Stimulated activated CD4-positive, alpha-beta T cell treated with anti-CD3 and anti-CD28 coated beads, Interleukin-15, amount 100 ng/mL, for 1 hour (primary cell): ENCODE measurements around the gene HRH1.
"Not testable (repeated sequence)": the region's sequence is repeated elsewhere in the genome, so short reads cannot be mapped to it uniquely, and the experiment has no call there.

ENCODE experiments used
- DNase-seq, 2 donors: peaks; one replicate each; pipeline ENCODE4 v3.0.0-alpha.2; 2020; ENCODE audit warnings: low read depth in 1 of 2, low spot score in 1 of 2

Gene HRH1, protein sequence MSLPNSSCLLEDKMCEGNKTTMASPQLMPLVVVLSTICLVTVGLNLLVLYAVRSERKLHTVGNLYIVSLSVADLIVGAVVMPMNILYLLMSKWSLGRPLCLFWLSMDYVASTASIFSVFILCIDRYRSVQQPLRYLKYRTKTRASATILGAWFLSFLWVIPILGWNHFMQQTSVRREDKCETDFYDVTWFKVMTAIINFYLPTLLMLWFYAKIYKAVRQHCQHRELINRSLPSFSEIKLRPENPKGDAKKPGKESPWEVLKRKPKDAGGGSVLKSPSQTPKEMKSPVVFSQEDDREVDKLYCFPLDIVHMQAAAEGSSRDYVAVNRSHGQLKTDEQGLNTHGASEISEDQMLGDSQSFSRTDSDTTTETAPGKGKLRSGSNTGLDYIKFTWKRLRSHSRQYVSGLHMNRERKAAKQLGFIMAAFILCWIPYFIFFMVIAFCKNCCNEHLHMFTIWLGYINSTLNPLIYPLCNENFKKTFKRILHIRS

DNA sequence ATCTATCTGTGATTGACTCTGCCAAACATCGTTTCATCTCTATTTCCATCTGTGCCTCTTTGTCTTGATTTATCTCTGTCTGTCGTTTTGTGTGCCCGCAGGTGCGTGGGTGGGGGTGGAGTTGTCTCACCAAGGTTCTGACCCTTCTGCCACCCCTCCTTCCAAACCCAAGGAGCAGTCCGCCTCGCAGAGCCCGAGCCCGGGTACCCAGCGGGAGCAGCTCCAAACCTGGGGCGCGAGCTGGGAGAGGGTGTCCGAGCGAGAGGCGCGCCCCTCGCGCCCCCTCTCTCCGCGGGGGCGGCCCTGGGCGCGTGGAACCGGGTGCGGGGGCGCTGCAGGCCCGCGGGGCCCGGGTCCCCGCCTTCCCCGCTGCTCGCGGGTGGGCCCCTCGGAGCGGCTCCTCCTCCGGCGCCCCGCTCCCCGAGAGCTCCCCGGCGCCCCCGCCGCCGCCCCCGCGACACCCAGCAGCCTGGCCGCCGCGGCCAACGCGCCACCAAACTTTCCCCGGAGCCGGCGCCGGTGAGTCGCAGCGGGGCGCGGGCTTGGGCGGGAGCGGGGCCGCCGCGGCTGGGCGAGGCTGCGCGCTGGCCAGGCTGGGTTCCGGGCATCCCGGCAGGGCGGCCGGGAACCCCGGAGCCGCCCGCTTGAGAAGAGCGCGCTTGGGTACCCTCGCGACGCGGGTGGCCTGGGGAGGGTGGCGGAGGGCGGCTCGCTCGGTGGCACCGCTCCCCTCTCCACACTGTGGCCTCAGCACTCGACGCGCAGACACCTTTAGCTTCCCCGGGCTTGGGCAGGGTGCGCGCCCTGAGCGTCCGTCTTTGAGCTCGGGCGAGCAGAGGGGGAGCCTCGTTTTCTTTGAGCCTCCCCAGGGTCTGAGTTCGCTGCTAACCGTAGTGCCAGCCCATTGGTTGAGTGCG, at the start of gene HRH1:
TSS of gene HRH1 (plus strand) at position 458 of the 917 bp plus-strand sequence. CDS start 104,545 bp downstream, outside the sequence.
- no peak for DNase-seq

DNA sequence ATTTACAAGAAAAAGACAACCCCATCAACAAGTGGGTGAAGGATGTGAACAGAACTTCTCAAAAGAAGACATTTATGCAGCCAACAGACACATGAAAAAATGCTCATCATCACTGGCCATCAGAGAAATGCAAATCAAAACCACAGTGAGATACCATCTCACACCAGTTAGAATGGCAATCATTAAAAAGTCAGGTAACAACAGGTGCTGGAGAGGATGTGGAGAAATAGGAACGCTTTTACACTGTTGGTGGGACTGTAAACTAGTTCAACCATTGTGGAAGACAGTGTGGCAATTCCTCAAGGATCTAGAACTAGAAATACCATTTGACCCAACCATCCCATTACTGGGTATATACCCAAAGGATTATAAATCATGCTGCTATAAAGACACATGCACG, 41.0 kb upstream of the HRH1 start:
- not testable (repeated sequence) for DNase-seq

DNA sequence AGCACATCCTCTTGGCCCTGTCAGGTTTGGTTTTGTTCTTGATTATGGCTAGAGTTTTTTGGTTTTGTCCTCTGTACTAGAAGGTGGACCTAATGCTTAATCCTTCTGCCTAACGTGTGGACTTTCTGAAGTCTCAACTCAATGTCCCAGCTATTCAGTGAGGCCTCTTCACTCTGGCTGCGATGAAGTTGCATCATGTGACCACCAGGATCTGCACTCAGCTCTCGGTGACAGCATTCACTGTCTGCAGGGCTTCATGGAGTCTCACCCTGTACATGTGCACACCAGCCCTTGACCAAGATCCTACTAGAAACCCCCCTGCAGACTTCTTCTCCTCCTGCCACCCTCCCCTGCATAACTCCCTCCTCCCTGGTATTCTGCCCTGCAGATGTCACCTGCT, 38.7 kb upstream of the HRH1 start:
- DNase-seq: no peak

DNA sequence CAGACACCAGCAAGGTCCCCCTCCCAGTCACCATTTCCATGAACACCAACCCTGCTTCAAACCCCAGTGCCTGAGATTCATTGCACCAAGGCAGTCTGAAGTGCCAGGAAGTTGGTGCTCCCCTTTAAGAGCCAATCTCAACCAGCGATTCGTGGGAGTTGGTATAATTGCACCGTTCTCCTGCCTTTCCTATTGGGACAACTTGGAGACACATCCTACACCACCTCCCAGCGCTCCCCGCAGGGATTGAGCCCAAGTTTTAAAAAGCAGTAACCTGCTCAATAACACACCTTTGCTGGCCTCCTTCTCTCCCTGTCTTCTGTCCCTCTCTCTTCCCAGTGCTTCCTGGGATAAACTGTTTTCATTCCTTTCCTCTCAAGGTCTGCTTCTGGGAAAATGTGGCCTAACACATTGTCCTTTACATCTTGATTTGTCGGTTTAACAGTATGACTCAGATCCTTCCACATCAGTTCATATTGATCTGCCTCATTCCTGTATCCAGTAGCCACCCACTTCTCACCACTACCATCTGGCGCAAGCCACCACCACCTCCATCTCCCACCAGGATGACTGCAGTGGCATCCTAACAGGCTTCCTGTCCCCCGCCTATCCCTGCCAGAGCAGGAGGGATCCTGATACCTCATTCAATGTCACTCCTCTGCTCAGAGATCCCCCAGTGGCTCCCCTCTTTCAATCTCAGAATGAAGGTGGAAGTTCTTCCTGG, 37.8 kb upstream of the HRH1 start:
- DNase-seq: no peak

DNA sequence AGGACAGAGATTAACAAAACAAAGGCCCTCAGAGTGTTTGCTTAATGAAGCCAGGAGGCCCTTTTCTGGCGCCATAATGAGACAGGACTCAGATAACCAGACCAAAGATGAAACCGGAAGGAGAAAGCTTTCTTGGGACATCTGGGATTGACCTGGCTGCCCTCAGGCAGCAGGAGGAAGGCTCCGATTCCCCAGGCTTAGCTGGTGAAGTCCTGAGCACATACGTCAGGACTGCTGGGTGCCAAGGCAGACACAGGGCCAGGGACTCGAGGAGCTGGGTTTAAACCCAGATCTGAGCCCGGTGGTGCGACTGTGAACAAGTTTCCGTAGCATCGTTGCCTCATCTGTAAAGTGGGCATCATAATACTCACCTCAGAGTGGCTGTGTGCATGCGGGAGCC, 36.7 kb upstream of the HRH1 start:
- no peak for DNase-seq

DNA sequence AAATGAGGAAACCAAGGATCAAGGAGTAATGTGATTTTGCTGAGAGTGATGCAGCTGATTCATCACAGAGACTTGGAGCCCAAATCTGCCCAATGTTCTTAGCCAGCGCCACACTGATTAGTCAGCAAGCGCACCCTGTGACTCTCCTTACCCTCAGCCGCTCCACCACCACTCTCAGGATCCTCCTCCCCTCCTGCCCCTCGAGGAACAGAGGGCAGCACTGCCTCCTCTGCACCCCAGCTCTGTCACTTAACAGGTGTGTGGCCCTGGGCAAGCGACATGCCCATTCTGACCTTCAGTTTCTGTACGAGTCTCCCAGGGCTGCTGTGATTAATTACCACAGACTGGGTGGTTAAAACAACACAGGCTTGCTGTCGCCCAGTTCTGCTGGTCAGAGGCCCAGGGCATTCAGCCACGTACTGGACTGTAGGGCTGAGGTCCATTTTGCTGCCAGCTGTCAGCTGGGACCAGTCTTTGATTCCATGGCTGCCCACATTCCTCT, 36.1 kb upstream of the HRH1 start:
- no peak for DNase-seq

DNA sequence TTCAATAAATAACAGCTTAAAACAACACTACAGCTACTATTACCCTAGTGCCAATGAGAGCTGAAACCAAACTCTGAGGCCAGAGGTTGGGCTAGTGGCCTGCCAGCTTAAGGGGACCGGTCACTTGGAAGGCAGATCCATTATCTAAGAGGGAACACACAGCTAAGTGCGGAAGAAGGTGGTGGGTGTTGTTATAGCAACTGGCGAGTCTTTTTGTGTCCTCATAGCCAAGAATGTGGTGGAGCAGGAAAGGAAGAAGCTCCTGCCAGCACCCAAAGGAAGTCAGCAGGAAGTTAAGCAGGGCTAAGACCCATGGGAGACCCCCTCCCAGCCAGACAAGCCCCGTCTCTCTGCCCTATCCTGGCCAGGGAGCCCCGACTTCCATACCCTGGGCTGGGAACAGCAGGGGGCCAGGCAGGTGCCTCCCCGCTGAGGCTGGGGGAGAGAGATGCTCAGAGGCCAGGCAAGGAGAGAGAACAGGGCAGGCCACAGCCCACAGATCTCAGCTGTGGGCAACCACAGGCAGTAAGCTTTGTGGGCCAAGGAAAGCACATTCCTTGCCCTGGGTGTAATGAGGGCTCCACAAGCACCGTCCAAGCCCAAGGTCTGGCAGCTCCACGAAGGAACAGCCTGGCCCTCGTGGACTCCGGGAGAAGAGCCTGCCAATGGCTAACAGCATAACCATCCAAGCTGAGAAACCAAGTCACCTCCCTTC, 34.0 kb upstream of the HRH1 start:
- no peak for DNase-seq

DNA sequence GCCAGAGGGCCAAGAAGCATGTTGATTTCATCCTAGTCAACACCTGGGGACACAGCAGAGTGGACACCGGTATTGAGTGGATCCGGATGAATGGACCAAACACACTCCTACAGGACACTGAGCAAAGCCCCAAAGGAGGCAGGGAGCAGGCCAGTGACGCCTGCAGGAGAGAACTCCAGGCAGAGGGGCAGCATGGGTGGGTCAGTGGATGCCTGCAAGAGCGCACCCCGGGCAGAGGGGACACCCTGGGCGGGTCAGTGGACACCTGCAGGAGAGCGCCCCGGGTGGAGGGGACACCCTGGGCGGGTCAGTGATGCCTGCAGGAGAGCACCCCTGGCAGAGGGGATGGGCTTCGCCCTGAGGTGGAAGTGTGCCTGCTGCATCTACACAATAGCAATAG, 27.6 kb upstream of the HRH1 start:
- no peak for DNase-seq

DNA sequence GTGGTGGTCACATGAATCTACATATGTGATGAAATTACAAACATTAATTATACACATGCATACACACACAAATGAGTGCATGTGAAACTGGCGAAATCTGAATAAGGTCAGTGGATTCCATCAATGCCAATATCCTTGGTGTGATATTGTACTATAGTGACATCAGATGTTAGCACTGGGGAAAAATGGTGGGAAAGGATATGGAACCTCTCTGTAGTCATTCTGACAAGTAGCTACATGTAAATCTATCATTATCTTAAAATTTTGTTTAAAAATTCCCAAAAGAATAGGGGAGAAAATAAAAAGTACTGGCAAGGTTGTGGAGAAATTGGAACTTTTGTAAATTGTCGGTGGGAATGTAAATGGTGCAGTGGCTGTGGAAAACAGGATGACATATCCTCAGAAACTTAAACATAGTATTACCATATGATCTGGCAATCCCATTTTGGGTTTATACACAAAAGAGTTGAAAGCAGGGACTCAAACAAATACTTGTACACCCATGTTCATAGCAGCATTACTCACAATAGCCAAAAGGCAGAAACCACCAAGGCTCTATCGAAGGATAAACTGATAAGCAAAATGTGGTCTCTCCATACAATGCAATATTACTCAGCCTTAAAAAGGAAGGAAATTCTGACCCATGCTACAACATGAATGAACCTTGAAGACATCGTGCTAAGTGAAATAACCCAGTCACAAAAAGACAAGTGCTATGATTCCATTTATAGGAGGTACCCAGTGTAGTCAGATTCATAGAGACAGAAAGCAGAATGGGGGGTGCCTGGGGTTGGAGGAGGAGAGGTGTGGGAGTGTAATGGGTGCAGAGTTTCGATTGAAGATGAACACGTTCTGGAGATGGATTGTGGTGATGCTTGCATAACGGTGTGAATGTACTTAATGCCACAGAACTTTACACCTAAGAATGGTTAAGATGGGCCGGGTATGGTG, 25.3 kb upstream of the HRH1 start:
- no peak for DNase-seq

DNA sequence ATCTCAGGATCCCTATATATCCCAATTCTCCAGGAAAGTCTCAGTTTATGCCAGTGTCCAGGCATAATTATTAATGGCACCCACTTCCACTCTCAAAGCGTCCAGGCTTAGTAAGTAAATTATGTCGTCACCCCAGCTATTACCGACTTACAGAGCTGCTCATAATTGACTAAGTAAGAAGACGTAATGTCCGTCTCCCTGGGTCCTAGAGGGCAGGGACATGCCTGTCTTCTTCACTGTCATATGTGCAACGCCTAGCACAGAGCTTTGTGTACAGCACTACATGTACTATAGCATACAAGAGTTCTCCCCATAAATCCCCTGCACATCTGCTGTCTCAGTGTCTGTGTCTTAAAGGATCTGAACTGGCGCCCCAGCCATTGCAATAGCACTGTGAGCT, 23.9 kb upstream of the HRH1 start:
- no peak for DNase-seq

DNA sequence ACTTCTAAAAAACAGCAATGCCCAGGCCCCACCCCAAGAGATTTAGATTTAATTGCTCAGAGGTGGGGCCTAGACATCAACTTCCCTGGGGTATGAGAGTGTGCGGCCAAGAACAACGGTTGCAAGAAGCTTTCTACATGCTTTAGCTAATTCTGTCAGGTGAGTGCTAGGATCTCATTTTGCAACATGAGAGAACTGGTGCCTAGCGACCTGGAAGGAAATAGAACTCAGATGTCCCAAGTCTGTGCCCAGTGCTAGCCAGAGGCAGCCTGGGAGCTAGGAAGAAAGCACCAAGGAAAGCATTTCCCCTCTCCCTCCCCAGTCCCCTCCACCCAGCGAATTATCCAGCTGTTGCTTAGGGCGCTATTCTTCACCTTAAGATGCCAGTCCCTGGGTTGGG, 22.9 kb upstream of the HRH1 start:
- DNase-seq: no peak

DNA sequence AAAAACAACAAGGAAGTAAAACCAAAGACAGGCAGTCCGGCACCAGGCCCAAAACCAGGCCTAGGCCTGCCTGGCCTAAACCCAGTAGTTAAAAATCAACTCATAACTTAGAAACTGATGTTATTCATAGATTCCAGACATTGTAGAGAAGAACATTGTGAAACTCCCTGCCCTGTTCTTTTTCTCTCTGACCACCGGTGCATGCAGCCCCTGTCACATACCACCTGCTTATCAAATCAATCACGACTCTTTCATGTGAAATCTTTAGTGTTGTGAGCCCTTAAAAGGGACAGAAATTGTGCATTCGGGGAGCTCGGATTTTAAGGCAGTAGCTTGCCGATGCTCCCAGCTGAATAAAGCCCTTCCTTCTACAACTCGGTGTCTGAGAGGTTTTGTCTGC, 22.4 kb upstream of the HRH1 start:
- DNase-seq: not testable (repeated sequence)

DNA sequence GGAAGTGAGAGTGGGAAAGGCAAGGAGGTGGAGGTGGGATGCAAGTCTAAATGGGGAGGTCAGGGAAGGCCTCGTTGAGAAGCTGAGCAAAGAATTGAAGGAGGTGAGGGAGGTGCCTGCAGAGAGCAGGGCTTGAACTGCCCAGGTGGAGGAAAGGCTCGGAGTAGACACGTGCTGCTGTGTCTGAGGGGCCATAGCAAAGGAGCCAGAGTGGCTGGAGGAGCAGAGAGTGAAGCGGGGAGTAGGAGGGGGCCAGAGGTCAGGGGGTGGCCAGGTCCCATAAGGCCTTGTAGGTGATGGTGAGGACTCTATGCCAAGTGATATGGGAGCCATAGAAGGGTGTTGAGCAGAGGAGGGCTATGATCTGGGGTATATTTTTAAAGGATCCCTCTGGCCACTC, 21.4 kb upstream of the HRH1 start:
- DNase-seq: no peak

DNA sequence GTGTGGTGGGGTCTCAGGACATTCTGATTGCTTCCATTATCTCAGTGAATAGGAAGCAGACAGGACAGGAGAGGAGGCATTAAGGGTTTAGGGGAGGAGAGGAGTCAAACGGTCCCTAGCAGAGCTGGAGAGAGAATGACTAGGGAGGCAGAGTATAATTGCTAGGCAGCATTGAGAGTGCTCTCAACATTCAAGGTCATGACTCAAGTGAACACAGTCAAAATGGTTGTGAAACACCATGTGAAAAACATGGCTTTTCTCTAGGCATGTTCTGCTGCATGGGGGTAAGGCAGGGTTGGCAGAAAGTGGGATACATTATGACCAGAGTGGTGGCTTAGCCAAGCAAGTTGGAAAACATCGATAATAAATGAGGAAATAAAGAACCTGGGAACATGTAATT, 19.5 kb upstream of the HRH1 start:
- DNase-seq: no peak

DNA sequence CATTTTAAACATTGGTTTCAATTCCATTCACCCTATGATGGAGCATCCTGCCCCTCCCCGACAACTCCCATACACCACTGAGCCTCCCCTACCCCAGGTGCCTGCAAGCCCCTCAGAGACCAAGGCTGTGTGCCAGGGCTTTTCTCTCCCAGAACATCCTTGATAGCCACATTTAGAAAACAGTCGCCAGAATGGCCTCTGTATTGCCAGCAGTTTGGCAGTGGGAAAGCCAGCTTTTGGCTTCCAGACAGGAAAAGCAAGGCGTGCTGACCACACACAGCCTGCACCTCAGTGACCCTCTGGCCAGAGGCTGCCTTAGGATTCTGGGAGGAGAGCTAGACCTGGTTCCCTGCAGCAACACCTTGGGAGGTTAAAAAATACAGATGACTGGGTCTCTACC, 18.2 kb upstream of the HRH1 start:
- DNase-seq: no peak

DNA sequence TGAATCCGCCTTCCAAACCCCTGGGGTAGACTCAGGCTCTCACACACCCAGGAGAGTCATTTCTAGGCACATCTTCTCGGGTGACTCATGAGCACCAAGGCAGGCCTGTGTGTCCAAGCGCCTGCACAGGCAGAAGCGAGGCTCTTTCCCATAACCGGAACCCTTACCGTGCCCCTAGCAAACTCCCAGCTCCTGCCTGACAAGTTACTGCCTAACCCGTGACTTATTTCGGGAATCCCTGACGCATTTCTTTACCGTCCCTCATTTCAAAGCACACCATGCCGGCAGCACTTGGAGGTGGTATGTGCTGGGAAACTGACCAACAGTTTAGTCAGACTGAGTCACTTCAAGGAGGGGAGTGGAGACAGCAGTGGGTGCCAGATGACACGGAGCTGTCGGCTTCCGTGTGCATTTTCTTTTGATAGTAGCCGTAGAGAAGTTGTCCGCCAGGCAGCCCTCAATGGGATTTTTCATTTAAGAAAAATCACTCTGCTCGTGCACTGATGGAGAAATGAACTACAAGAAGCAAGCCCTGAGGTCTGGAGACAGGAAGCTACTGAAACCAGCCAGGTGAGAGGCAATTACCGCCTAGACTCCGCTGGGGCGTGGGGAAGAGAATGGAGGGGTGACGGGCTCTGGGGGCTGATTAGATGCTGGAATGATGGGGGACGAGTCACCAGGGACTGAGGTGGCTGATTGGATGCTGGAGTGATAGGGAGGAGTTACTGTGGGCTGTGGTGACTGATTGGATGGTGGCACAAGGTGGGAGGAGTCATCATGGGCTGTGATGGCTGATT, 17.3 kb upstream of the HRH1 start:
- no peak for DNase-seq

DNA sequence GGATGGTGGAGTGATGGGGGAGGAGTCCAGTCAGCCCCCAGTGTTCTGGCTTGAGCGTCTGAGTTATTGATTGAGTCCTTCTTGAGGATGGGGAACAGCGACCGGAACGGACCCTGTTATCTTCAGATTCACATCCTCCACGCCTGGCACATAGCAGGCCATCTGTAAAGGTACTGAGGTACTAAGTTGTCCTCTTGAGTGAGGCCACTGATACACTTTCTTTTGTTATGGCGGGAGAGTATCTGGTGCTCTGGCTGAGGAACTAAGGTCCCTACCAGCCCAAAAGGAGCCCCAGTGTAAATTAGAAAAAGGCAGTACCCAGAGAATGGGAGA, 16.7 kb upstream of the HRH1 start:
- no peak for DNase-seq

DNA sequence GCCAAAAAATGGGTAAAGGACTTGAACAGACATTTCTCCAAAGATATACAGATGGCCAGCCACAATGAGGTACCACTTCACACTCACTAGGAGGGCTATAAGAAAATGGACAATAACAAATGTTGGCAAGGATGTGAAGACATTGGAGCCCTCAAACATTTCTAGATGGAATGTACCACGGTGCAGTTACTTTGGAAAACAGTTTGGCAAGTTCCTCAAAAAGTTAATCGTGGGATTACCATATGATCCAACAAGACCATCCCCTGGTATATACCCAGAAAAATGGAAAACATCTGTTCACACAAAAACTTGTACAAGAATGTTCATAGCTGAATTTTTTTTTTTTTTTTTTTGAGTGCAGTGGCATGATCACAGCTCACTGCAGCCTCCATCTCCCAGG, 15.9 kb upstream of the HRH1 start:
- DNase-seq: no peak
